HG03521 (cell line): Measurements from ENCODE around the gene OR10W1.

Experiments
- ATAC-seq: cut with Tn5 transposase; IDR thresholded peaks from one replicate; pipeline ENCODE4 v1.9.1; 2021; ENCODE audit warnings: mild to moderate bottlenecking, moderate library complexity; ENCODE audit not compliant: unreplicated experiment

The OR10W1 gene, protein sequence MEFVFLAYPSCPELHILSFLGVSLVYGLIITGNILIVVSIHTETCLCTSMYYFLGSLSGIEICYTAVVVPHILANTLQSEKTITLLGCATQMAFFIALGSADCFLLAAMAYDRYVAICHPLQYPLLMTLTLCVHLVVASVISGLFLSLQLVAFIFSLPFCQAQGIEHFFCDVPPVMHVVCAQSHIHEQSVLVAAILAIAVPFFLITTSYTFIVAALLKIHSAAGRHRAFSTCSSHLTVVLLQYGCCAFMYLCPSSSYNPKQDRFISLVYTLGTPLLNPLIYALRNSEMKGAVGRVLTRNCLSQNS

GRCh38 chr11:58268142-58268541, at the start of gene OR10W1:
Gene OR10W1, minus strand, starts transcription at chr11:58268260. Its CDS starts 402 bp downstream, at chr11:58267858.
- no peak for ATAC-seq

DNA sequence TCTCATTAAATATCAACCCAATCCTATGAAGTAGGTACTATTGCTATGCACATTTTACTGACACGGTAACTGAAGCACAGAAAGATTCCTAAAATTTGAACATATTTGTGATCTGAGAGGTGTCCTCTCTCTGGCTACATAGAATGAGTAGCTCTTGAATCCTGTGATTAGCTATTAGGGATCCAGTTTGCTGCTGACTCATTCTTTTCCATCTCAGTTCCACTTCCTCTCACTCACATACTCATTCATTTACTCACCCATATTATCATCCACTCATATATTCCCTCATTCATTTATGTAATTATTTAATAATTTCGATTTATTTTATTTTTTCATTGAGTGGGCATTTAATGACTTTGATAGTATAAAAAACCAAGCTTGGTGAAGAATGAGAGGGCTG, 48.1 kb upstream of the OR10W1 start:
- no peak for ATAC-seq

DNA sequence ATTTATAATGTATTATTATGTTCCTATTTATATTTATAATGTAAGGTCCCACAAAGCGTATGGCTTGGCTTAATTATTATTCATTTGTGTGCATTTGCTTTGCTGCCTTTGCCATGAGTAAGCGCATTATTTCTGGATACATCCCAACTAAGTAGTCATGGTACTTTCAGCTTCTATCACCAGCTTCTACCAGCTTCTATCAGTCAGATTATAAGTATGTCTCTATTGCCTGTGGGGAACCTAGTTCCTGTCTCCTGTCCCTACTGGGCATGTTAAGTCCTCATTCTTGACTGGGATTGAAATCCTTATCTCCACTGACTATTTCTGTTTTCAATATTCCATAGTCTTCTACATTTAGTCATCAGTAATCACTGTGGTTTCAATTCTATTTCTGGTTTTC, 33.5 kb upstream of the OR10W1 start:
- no peak for ATAC-seq

DNA sequence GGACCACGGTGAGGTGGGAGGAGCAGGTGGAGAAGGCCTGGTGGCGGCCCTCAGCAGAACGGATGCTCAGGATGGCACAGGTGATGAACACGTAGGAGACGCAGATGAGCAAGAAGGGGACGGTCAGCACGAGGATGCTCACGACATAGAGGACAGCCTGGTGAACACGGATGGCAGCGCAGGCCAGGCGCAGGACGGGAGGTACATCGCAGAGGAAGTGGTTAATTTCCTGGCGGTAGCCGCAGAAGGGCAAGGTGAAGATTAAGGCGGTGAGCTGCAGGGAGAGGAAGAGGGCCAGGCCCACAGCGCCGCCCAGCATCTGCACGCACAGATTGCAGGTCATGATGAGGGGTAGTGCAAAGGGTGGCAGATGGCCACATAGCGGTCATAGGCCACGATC, 24.0 kb upstream of the OR10W1 start:
- ATAC-seq: no peak

- no peak for ATAC-seq
These were observed 21.2 kb upstream of the OR10W1 start for GRCh38 chr11:58289266-58289665.

DNA sequence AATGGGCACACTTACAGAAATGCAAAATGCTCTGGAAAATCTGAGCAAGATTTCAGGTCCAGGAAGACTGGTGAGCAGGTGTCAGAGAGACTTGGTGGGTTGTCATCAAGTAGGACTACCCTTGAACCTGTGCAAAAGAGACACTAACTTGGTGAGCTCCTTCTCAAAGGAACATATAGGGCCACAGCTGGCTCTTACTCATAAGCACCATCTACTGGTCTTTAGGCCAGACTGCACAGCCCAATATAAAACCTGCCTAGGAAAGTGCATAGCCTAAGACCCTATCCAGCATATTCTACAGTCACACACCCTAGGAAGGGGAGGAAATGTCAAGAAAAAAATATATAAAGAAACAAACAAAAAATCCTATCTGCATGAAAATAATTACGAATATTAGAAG, 18.2 kb upstream of the OR10W1 start:
- peak; percentile 67 for ATAC-seq

- ATAC-seq: no peak
These were observed 17.5 kb upstream of the OR10W1 start for GRCh38 chr11:58285483-58286040.

GRCh38 chr11:58276151-58276550, 8.1 kb upstream of the OR10W1 start:
- no peak for ATAC-seq

DNA sequence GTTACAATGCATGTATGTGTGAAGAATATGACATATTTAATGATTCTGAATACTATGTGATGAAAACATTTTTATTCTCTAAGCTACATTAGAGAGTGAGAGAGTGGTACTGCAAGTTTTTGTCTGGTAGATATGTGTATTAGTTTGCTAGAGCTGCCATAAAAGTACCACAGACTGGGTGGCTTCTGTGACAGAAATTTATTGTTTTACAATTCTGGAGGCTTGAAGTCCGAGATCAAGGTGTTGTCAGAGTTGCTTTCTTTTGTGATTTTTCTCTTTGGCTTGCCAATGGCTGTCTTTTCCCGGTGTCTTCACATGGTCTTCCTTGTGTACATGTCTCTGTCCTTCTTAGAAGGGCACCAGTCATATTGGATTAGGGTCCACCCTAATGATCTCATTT, 6.9 kb upstream of the OR10W1 start:
- ATAC-seq: no peak

GRCh38 chr11:58259983-58260382, 8.1 kb downstream of the OR10W1 start:
- no peak for ATAC-seq

GRCh38 chr11:58254936-58255335, 13.1 kb downstream of the OR10W1 start:
- ATAC-seq: no peak

DNA sequence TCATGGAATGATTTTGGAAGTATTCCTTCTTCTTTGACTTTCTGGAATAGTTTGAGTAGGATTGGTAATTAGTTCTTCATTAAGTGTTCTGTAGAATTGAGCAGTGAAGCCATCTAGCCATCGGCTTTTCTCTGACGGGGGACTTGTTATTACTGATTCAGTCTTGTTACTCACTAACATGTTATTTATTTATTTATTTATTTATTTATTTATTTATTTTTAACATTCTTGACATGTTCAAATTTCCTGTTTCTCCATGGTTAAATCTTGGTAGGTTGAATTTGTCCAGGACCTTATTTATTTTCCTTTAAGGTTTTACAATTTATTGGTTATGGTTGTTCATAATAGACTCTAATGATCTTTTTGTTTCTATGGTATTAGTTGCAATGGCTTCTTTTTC, 24.1 kb downstream of the OR10W1 start:
- ATAC-seq: no peak

GRCh38 chr11:58227956-58228615, 40.0 kb downstream of the OR10W1 start:
- ATAC-seq: no peak

- no peak for ATAC-seq
These were observed 45.3 kb downstream of the OR10W1 start for GRCh38 chr11:58222721-58223120.
